Mucosa of rectum (tissue), 2 donors: ENCODE measurements around the gene COX4I1.

ENCODE experiments used
- H3K27ac ChIP-seq, 2 donors: one replicate each; pipeline ENCODE4 v1.7.0; 2013; ENCODE audit warnings: inconsistent platforms in 2 of 2, low read depth in 2 of 2, low read length in 2 of 2
- H3K27me3 ChIP-seq, 2 donors: one replicate each; pipeline ENCODE4 v1.7.0; 2013; ENCODE audit warnings: low read length in 2 of 2; ENCODE audit not compliant: control insufficient read depth in 2 of 2, insufficient read depth in 2 of 2
- H3K36me3 ChIP-seq, 2 donors: one replicate each; pipeline ENCODE4 v1.7.0; 2013; ENCODE audit warnings: low read length in 2 of 2; ENCODE audit not compliant: control insufficient read depth in 2 of 2, insufficient read depth in 2 of 2
- H3K4me1 ChIP-seq, 2 donors: one replicate each; pipeline ENCODE4 v1.7.0; 2013; ENCODE audit warnings: low read length in 2 of 2, mild to moderate bottlenecking in 1 of 2; ENCODE audit not compliant: control insufficient read depth in 2 of 2, insufficient read depth in 2 of 2
- H3K4me3 ChIP-seq, 2 donors: one replicate each; pipeline ENCODE4 v1.7.0; 2013; ENCODE audit warnings: low read length in 2 of 2
- H3K9ac ChIP-seq, 2 donors: one replicate each; pipeline ENCODE4 v1.7.0; 2013; ENCODE audit warnings: low read length in 2 of 2, low read depth in 1 of 2, mild to moderate bottlenecking in 1 of 2
- H3K9me3 ChIP-seq, 2 donors: one replicate each; pipeline ENCODE4 v1.7.0; 2013; ENCODE audit warnings: low read length in 2 of 2; ENCODE audit not compliant: control insufficient read depth in 2 of 2
- donor health status: healthy.
- donor health status: Normal muscosa, but diverticular disease.

Gene COX4I1

DNA sequence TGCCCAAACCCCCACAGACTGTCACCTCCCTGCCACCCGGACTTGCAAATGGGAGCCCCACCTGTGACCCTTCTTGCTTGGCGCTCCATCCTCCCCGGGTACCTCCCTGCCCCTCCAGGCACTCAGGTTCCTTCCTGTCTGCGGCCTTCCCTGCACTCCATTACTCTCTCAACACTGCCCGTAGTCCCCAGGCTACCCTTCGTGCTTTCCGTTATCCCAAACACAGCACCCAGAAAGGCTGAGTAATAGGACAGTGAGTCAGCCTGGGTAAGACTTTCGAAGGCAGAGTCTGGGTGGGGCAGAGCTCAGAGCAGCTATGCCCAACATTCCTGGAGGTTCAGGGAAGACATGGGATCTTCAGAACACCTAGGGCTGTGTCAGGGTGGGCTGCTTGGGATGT is 32.0 kb upstream of the COX4I1 start:
- Histone ChIP-seq H3K4me3 (no peak overlapping the region), H3K27me3 (peaks cover 0 to under 1% of the 10 kb centered on the region in 2 donors), H3K4me1 (no peaks in the 10 kb centered on the region), H3K27ac (no peak overlapping the region), H3K36me3 (no peaks in the 10 kb centered on the region), H3K9ac (no peak overlapping the region), H3K9me3 (no peaks in the 10 kb centered on the region)

DNA sequence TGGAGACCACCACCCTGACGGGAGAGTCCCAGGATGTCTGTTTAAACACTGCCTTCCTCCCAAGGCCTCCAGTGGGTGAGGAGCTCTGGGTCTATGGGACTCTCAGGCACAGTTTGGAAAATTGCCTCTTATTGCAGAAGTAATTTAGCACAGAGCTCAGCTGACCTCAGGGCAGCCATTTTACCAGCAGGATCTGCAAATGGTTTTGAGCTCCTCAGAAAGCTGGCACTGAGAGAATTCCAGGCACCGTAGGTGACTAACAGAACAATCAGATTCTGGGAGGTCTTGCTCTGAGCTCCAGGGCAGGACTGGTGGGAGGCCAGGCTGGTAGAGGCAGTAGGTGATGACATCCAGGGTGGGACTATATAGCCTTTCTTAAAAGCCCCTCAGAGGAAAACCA is 31.3 kb upstream of the COX4I1 start:
- no peak overlapping the region for H3K4me3 ChIP-seq
- no peaks in the 10 kb centered on the region for H3K27me3 ChIP-seq
- H3K9me3 ChIP-seq: no peaks in the 10 kb centered on the region
- H3K4me1 ChIP-seq: no peaks in the 10 kb centered on the region
- H3K9ac ChIP-seq: no peak overlapping the region
- no peak overlapping the region for H3K27ac ChIP-seq
- H3K36me3 ChIP-seq: no peaks in the 10 kb centered on the region

DNA sequence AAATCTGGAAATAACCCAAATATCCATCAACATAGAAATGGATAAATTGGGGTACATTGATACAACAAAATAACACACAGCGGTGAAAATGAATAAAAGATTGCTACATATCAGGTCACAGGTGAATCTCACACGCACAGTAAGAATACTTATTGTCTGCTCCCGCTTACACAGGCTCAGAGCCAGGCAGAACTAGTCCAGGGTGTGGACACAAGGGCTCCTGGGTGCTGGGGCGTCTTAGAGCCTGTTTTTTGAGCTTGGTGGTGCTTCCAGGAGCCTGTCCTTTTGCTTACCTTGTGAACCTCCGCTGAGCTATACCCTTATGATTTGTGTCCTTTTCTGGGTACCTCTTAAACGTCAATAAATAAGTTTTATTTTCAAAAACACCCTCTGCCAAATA is 28.8 kb upstream of the COX4I1 start:
- H3K4me3 ChIP-seq: no peak overlapping the region
- H3K9me3 ChIP-seq: no peaks in the 10 kb centered on the region
- H3K36me3 ChIP-seq: no peaks in the 10 kb centered on the region
- H3K27ac ChIP-seq: no peak overlapping the region
- no peak overlapping the region for H3K9ac ChIP-seq
- no peaks in the 10 kb centered on the region for H3K4me1 ChIP-seq
- no peaks in the 10 kb centered on the region for H3K27me3 ChIP-seq

DNA sequence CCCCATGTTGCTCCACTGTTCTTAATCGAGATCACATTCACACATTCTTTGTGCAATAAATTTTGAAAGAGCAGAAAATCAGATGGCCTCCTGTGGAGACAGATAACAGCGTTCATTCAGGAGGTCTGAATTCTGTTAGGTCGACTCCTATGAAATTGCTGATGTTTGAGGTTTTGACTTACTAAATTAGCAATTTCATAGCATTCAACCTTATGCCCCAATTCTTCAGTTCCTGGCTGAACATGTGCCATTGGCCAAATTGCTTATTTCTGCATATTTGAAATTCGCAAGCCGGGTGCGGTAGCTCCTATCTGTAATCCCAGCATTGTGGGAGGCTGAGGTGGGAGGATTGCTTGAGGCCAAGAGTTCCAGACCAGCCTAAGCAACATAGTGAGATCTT is 26.5 kb upstream of the COX4I1 start:
- H3K4me3 ChIP-seq: no peak overlapping the region
- H3K27me3 ChIP-seq: no peaks in the 10 kb centered on the region
- no peaks in the 10 kb centered on the region for H3K9me3 ChIP-seq
- no peak overlapping the region for H3K9ac ChIP-seq
- H3K27ac ChIP-seq: no peak overlapping the region
- peaks cover 0 to 9% of the 10 kb centered on the region in 2 donors for H3K36me3 ChIP-seq
- no peaks in the 10 kb centered on the region for H3K4me1 ChIP-seq

DNA sequence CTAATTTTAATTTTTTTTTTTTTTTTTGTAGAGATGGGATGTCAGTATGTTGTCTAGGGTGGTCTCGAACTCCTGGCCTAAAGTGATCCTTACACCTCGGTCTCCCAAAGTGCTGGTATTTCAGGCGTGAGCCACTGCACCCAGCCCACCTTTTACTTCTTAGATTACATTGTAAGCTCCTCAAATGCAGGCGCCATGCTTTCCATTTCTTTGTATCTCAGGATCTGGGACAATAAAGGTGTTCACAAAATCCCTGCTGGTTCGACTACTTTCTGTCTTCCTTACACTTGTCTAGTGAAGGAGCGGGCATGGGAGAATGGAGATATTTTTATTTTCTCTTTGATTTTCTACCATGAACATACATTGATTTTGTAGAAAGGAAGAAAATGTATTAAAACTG is 25.4 kb upstream of the COX4I1 start:
- Histone ChIP-seq H3K9me3 (no peaks in the 10 kb centered on the region), H3K36me3 (peaks cover 4 to 20% of the 10 kb centered on the region in 2 donors), H3K4me1 (no peaks in the 10 kb centered on the region)

DNA sequence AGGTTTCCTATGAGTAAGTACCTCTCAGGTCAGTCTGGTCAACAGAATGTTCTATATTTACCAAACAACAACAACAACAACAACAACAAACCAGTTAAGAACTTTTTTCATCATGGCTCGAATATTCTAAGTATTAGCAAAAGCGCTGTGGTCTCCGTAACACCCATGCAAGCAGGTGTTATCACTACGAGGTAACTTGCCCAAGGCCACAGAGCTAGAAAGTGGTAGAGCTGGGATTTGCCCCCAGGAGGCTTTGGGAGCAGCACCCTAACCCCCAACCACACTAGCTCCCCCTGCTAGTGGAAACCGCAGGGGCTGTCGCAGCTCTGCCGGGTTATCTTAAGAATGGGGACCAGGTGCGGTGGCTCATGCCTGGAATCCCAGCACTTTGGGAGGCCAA is 24.7 kb upstream of the COX4I1 start:
- Histone ChIP-seq H3K27ac (no peak overlapping the region), H3K4me3 (no peak overlapping the region), H3K27me3 (no peaks in the 10 kb centered on the region), H3K9me3 (no peaks in the 10 kb centered on the region), H3K36me3 (peaks cover 11 to 26% of the 10 kb centered on the region in 2 donors), H3K4me1 (no peaks in the 10 kb centered on the region), H3K9ac (no peak overlapping the region)

More for the DNA sequence above, 25.4 kb upstream of the COX4I1 start:
- Histone ChIP-seq H3K27me3 (no peaks in the 10 kb centered on the region), H3K9ac (no peak overlapping the region), H3K27ac (no peak overlapping the region), H3K4me3 (no peak overlapping the region)

DNA sequence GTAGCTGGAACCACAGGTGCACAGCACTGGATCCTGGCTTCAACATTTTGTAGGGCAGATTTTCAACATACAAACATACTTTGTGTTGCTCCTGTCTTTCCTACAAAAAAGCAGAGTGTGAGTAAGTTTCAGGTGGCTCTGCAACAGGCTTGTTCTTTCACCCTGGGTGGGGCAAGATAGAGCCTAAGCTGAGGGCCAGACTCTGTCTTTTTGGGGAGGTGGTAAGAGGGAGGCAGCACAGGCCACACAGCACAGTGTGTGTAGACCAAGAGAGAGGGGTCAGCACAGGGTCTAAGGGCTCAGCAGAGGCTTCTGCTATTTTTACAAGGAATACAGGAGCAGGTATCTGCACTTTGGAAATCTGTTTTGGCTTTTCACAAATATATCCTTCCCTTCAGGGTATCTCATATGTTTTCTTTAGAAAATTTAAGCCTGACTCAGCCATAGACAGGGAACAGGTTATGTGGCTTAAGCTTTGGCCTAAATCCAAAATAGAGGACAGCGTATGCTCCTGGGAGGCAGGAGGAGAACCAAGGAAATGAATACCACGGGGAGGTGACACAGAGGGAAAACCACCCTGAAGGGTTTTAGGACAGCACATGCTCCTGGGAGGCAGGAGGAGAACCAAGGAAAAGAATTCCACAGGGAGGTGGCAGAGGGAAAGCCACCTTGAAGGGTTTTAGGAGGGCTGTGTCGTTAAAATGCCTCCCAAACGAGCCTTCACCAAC is 21.7 kb upstream of the COX4I1 start:
- H3K4me3 ChIP-seq: no peak overlapping the region
- H3K27me3 ChIP-seq: no peaks in the 10 kb centered on the region
- no peak overlapping the region for H3K27ac ChIP-seq
- no peaks in the 10 kb centered on the region for H3K9me3 ChIP-seq
- peaks cover 23 to 39% of the 10 kb centered on the region in 2 donors for H3K36me3 ChIP-seq
- peaks cover 0 to 4% of the 10 kb centered on the region in 2 donors for H3K4me1 ChIP-seq
- H3K9ac ChIP-seq: no peak overlapping the region

DNA sequence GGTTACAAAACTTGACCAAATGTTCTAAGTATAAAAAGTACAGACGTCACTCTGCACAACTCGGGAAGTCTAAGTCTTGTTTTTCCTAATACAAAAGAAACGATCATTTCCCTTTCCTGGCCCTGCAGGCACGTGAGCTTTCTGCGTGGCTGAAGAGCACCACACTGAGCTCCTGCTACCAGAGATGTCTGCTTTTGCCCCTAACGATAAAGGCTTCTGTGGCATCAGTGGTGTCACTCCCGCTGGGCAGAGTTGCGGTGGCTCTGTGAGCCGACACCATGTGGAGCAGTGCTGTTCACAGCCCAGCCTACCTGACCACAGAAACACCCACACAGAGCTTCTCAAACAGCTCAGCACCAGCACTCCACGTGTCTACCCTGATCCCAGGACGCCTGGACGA is 20.6 kb upstream of the COX4I1 start:
- no peak overlapping the region for H3K4me3 ChIP-seq
- peaks cover 0 to 4% of the 10 kb centered on the region in 2 donors for H3K4me1 ChIP-seq
- no peak overlapping the region for H3K27ac ChIP-seq
- H3K9ac ChIP-seq: no peak overlapping the region
- H3K36me3 ChIP-seq: peaks cover 27 to 39% of the 10 kb centered on the region in 2 donors
- H3K9me3 ChIP-seq: no peaks in the 10 kb centered on the region
- H3K27me3 ChIP-seq: no peaks in the 10 kb centered on the region

DNA sequence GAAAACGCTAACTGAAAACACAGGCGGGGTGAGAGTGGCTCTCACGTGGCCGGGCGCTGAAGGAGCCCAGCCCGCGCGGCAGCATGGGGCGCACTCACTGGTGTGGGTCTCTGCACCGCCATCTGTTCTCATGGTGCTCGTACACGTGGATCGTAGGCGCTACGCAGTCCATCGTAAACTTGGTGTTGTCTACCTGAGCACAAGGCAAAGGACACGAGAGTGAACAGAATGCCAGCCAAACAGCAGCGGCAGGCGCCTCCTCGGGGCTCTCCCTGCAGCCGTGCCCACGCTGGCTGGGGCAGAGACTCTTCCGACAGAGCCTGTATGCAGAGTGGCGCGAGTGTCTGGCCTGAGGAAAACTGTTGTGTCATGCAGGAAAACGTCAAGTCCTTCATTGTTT is 19.2 kb upstream of the COX4I1 start:
- H3K36me3 ChIP-seq: peaks cover 27 to 39% of the 10 kb centered on the region in 2 donors
- H3K4me3 ChIP-seq: no peak overlapping the region
- no peak overlapping the region for H3K9ac ChIP-seq
- H3K4me1 ChIP-seq: peaks cover 0 to 4% of the 10 kb centered on the region in 2 donors
- H3K27ac ChIP-seq: no peak overlapping the region
- H3K27me3 ChIP-seq: no peaks in the 10 kb centered on the region
- no peaks in the 10 kb centered on the region for H3K9me3 ChIP-seq

DNA sequence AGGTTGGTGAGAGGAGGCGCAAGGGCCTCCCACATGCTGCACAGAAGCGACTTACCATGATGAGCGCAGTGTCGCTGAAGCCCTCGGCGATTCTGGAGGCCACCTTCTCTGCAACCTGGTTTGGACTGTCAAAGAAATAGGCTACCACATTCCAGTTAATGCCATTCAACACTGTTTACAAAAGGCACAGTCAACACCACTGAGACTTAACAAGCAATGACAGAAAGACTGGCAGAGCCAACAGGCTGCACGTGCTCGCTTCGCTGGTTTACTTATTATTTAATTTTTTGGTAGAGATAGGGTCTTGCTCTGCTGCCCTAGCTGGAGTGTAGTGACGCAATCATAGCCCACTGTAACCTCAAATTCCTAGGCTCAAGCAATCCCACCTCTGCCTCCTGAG is 18.3 kb upstream of the COX4I1 start:
- Histone ChIP-seq H3K4me3 (no peak overlapping the region), H3K9ac (no peak overlapping the region)

More for the DNA sequence above, 18.3 kb upstream of the COX4I1 start:
- Histone ChIP-seq H3K4me1 (peaks cover 0 to 4% of the 10 kb centered on the region in 2 donors), H3K27ac (no peak overlapping the region), H3K27me3 (no peaks in the 10 kb centered on the region), H3K9me3 (no peaks in the 10 kb centered on the region), H3K36me3 (peaks cover 31 to 45% of the 10 kb centered on the region in 2 donors)
